Hematopoietic multipotent progenitor cell treated with erythropoietin and hydrocortisone succinate and interleukin-3 and kit ligand, for 17 days (in vitro differentiated cells): ENCODE measurements around the gene OR2T3.
"Not testable (repeated sequence)": the region's sequence is repeated elsewhere in the genome, so short reads cannot be mapped to it uniquely, and the experiment has no call there.

ENCODE experiments used
- DNase-seq: peaks from one replicate; pipeline ENCODE4 v3.0.0-alpha.2; 2015; ENCODE audit warnings: low spot score

Gene OR2T3, protein sequence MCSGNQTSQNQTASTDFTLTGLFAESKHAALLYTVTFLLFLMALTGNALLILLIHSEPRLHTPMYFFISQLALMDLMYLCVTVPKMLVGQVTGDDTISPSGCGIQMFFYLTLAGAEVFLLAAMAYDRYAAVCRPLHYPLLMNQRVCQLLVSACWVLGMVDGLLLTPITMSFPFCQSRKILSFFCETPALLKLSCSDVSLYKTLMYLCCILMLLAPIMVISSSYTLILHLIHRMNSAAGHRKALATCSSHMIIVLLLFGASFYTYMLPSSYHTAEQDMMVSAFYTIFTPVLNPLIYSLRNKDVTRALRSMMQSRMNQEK

DNA sequence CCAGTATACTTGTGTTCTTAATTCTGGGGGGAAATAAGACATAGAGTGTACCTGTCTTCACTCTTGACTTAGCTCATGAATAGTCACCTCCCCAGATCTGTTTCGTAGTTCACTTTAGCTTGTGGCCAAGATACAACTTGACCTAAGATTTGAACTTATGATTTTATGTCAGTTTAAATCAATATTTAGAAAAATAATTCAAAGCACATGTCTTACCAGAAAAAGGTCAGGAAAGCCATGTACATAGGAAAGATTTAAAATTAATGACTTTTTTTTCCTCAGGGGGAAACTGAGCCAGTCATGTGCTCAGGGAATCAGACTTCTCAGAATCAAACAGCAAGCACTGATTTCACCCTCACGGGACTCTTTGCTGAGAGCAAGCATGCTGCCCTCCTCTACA, at the start of gene OR2T3:
OR2T3 (plus strand) TSS at position 301 of the 400 bp plus-strand sequence; CDS start at position 301, 0 bp downstream.
- not testable (repeated sequence) for DNase-seq

DNA sequence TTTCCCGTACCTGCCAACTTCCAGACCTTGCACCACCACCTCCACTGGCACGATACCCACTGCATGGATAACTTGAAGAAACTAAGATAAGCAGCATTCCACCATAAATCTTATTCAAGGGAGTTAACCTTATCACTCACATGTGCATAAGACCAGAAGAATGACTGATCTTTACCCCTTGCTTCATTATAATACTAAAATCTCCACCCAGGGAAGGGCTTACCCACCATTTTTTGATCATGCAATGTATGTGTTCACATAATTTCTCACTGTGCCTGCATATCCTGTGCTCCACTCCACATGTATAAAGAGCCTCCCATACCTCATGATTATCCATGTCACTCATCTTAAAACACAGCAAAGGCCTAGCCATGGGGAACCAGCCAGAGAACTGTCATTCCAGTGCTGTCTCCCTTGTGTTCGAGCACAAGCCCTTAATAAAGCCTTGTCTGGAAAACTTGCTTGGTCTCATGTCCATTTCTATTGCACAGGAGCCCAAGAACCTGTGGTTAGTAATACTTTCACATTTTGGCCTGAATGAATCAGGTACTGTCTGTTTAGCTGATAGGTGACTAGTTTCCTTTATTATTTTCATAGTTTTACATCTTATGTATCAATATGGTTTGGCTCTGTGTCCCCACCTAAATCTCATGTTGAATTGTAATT, 45.5 kb upstream of the OR2T3 start:
- DNase-seq = not testable (repeated sequence)

DNA sequence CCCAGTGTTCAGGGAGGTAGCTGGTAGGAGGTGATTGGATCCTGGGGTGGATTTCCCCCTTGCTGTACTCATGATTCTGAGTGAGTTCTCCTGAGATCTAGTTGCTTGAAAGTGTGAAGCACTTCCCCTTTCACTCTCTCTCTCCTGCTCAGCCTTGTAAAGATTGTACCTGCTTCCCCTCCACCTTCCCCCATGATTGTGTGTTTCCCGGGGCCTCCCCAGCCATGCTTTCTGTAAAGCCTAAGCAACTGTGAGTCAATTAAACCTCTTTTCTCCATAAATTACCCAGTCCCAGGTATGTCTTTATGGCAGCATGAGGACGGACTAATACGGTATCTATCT, 45.0 kb upstream of the OR2T3 start:
- DNase-seq = not testable (repeated sequence)

DNA sequence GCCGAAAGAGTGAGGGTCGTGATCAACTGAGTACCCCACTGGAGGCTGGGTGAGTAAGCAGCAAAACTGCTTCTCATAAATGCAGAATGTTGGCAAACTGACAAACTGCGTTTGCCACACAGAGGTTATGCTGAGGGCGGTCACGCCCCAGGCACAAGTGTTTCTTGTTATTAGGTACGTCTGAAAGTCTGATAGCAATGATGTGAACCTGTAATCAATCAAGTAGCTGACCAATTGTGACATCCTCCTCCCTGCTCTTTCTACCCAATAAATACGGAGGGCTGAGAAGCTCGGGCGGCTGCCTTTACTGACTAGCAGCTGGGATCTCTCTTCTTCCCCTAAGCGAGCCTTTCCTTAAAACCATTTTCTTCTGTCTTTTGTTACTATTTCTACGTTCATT, 41.5 kb upstream of the OR2T3 start:
- DNase-seq = not testable (repeated sequence)

DNA sequence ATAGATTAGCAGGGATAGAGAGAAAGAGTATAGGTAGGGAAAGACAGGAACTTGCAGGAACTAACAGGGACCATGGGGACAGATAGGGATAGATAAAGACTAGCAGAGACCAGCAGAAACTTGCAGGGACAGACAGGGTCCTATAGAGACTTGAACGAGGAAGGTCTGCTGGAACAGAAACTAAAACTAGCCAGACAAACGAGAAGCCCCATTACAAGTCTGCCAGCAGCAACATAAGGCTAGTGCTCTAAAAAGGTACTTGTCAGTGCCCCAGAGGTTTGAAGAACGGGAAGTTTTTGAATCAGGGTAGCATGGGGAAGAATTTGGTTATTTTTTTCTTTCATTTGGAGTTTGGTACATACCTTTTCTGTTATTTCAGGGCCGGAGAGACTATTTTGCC, 41.0 kb upstream of the OR2T3 start:
- DNase-seq = not testable (repeated sequence)

DNA sequence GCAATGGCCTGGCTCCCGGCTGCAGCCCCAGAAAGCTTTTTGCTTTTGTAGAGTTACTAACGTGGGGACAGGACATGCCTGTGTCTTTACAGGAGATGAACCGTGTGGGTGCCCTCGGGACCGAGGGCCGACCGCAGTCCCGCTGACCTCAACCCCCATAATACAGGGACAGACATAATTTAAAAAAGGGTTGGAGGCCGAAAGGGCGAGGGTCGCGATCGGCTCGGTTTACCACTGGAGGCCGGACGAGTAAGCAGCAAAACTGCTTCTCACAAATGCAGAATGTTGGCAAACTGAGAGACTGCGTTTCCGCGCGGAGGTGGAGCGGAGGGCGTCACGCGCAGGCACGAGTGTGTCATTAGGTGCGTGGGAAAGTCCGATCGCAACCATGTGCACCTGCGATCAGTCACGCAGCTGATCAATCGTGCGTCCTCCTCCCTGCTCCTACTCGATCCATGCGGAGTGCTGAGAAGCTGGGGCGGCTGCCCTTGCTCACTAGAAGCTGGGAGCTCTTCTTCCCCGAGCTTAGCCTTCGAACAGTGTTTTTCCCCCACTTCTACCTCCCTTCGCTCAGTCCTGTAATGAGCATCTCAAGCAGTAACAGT, 39.2 kb upstream of the OR2T3 start:
- DNase-seq = not testable (repeated sequence)

DNA sequence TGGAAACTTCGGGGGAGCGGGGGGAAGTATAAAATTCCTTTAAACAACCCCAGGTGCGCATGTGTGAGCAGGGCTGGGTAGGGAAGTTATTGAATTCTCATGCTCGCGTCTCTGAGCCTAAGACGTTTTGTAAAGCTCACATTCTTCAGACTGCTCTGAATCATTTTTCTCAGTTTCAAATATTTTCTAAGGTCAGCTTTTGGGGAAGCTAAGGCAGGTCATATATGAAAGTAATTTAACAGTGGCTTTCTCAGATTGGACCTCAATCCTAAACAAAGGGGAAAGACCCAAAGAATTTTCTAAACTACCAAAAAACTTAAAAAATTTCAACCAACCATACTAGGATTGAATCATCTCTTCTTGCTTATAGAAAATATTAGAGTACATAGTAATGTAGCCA, 38.2 kb upstream of the OR2T3 start:
- not testable (repeated sequence) for DNase-seq

DNA sequence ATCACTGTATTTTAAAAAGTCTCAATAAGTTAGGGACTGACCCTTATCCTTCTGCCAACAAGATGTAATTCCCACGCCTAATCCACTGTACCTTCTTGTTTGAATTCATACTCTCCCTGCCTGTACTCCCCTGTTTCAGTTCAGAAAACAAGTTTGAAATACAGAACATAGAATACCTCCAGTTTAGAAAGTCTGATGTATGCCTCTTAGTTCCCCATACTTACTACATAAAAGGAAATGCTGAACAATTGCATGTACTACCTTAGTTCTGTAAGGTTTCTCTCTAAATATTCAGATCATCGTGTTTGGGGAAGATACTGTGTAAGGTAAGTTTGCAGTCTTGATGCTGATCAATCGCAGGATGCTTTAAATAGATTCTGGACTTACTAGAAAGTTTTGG, 36.8 kb upstream of the OR2T3 start:
- not testable (repeated sequence) for DNase-seq

DNA sequence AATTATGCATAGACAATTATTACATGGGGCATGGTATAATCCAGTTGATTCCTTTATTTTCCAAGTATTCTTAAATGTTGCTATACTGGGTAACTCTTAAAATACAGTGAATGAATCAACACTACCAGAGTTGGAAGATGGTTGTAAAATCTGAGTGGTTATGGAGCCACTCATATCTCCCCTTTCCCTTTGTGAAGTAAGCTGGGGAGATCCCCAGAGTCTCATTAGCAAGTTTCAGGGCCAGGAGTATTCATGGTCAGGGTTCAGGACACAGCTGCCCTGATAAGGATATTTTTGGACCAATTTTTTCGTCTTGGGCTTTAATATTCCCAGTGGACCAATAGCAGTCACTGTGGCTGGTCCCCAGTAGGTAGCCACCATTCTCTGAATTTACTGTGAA, 34.5 kb upstream of the OR2T3 start:
- not testable (repeated sequence) for DNase-seq

DNA sequence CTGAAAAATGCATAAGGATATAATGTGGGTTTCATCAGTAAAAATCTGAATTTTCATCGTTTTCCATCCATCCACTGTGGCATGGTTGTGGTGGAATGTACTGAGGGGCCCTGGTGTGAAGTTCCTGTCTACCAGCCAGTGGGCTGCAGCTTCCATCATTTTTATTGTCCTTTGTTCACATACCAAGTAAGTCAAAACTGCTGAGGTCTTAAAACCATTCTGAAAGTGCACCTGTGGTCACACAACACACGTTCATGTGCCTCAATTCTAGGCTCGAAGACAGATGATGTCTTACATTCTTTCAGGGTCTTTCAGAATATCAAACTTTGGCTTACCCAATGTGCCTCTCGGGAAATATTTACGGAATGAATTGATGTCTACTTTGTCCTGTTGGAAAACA, 33.9 kb upstream of the OR2T3 start:
- DNase-seq = not testable (repeated sequence)

DNA sequence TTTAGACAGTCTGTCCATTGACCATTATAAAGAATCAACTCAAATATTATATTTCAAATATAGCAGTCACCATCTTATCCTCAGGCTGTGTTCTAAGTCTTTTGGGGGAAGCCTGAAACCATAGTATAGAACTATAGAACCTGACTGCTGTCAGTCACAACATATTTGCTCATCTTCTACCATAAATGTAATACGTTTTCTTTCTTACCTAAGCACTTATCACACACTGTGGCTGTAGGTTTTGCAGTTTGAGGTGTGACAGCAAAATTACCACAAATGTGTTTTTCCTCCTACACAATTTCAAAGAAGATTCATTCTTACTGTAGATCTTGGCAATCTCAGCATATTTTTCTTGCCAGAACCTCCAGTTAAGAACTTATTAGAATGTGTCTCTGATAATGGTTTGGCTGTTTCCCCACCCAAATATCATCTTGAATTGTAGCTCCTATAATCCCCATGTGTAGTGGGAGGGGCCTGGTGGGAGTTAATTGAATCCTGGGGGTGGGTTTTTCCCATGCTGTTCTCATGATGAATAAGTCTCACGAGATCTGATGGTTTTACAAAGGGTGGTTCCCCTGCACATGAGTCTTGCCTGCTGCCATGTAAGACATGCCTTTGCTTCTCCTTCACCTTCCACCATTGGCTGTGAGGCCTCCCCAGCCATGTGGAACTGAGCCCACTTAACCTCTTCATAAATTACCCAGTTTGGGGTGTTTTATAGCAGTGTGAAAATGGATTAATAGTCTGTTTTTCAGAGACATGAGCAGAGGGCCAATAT, 30.5 kb upstream of the OR2T3 start:
- DNase-seq = not testable (repeated sequence)

DNA sequence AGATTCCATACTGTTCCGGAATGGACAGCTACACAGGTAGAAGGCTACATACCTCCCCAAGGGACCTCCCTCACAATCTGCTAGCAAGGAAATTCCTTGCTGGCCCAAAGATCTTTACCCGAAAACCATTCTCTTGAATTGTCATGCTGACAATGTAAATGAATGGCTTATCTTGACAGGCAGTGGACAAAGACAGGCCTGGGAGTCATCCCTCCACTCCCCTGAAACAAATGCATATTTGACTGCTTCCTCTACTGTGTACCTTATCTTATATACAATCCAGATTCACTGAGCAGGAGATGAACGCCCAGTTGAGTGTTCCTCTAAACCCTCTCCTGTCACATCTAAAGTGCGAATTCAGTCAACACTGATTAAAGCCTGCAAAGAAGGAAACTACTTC, 28.5 kb upstream of the OR2T3 start:
- not testable (repeated sequence) for DNase-seq

DNA sequence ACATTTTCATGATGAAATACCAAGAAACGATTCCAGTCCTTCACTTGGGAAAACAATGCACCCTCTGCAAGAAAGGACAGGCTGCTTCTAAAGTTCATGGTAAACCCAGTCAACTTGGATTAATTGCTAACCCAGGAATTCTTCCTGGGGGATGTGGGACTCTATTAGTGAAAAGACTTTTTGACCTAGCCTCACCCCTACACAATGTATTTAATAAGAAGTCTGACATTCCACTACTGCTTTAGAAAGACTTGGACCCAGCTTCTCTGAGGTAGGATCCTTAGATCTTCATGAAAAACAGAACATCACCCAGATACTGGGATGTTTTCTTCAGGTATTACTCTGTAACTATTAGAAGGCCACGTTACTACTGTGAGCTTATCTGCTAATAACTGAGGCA, 27.8 kb upstream of the OR2T3 start, which contains the start of gene OR2T2:
OR2T2 (plus strand) TSS at position 239 of the 400 bp plus-strand sequence. CDS start 7,161 bp downstream, outside the sequence.
- DNase-seq = not testable (repeated sequence)

DNA sequence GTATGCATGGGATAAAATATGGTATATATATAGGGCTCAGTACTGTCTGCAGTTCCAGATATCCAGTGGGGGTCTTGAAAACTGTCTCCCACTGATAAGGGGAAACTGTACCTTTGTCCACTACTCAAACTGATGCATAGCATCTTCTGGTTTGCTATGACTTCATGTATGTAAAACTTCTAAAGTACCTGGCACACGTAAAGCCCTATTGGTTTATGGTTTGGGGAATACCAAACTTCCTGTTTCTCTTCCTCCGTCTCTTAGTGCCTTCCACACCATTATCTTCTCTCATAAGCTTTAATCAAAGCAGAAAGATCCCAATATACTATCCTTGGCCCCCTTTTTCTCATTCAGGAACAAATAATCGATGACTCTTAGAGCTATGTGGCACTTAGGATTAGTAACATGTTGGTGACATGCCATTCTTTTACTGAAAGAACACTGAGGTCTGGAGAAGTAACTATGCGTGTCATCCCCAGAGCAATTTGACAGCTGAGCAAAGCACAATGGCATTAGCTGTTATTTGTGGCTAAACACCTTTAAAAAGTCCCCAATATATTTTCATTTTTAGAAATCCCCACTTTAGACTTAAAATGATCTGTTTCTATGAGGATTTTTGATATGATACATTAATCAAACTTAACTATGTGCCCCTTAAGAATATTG, 24.6 kb upstream of the OR2T3 start:
- not testable (repeated sequence) for DNase-seq

DNA sequence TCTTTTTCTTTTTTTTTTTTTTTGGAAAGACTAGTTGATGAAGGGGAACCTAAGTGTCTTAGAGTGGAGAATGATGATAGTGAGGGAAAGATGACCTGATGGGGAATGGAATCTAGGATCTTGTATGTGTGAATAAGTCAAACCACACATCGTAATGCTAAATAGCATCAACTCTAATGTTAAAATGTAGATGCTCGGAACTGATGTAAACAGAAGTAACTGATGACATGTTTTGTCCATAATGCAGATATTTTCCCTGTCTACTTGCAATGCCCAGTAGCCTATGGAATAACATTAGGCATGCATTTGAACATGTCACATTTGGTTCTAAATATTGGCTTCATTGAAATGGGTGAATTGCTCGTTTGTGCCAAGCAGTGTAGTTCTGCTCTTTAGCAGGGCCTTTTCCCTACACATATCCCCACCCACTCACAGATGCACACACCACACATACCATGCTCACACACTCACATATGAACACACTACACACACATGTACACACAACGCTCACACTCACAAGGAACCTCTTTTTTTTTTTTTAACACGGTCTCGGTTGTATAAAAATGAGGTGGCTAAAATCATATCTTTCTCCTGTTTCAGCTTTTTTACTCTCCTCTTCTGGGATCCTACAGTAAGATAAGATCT, 23.2 kb upstream of the OR2T3 start:
- not testable (repeated sequence) for DNase-seq

DNA sequence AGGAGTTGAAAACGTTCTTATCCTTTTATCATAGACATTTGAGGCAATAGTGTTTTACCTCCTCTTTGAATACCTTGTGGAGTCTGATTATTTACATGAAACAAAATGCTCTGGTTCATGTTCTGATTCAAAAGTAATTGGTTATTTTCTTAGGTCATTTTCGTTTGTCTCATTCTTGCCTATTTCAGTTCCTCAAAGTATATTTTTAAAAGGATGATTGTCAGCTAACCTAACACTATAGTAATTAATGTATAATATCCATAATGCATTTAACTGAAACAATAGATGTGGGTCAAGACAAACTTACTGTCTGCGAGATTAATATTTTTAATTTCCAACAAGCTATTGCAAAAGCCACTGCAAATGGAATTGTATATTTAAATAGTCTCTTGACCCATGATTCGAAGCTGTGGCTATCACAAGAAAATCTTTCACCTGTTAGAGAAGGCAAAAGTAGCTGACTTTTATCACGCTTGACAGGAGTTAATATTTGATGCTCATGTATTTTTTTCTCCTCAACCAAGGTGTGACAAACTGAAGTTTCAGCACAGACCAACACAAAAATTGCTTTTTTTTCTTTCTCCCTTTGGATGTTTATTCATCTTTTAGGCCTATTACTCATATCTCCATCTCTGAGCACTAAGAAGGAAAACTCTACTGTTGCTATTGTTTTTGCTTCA, 22.5 kb upstream of the OR2T3 start:
- not testable (repeated sequence) for DNase-seq

DNA sequence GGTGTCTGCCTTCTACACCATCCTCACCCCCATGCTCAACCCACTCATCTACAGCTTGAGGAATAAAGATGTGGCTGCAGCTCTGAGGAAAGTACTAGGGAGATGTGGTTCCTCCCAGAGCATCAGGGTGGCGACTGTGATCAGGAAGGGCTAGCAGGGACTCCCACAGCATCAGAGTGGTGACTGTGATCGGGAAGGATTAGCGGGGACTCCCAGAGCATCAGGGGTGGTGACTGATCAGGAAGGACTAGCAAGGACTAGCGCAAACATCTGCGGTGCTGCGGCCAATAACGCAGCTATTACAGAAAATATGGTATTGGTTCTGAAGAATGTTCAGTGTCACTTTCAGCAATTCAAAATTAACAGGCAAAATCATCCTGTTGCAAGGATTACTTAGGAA, 19.5 kb upstream of the OR2T3 start:
- DNase-seq = not testable (repeated sequence)

DNA sequence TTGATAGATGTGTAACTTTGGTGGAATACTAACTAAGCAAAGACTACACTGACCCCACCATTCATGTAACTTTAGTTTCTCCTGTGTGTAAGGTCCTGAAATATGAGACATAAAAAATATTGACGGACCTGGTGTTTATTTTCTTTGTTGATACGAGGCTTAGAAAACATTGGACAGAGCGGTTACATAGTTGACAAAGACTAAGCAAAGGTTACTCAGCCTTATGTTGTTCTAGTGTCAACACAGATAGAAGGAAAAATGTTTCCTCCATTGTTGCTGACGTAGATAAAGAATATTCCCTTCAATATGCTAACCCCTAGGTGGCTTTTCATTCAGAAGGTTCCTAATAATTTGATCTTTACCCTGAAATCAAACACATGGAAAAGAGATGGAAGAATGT, 18.1 kb upstream of the OR2T3 start:
- not testable (repeated sequence) for DNase-seq

DNA sequence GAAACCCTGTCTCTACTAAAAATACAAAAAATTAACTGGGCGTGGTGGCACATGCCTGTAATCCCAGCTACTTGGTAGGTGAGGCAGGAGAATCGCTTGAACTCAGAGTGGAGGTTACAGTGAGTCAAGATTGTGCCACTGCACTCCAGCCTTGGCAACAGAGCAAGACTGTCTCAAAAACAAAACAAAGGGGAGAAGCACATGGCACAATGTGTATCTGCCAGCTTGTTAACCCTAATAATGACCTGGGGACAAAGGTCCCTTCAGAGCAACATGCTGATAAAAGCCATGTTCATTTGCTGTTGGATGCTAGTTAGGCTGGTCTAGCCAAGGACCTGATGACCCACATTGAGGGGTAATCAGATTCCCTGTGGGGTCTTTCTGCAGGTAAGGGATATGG, 16.5 kb upstream of the OR2T3 start:
- DNase-seq = not testable (repeated sequence)

DNA sequence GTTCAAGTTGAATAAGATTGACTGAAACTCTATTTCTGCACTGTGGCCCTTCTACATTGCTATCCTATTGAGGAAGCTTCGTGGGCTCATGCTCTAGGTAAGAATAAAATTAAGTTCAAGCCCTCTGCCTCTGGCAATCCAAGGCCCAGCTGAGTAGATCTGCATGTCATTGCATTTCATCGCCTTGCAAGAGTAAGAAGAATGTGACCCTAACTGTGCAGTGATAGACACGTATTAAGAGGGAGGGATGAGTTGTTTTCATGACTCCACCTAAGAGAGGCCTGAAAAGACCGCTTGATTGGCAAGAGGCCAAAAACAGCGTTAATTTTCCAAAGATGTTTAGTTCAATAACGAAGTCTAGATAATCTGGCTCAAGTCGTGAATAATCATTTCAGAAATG, 14.0 kb upstream of the OR2T3 start:
- DNase-seq = not testable (repeated sequence)

DNA sequence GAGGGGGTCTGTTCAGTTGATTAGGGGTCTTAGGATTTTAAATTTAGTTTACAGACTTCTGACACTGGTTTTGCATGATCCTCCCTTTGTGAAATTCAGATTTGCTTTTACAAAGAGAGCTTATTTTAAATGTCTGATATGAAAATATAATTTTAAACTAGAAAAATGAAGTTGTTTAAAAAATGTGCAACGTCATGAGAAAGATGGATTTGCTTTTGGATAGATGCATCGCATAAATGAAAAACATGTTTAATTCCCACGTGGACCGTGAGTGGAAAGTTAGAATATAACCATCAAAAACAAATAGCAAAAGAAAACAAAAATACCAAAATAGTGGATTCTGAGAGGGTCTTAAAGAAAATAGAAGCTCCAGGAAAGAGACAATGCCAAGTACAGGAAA, 2.0 kb upstream of the OR2T3 start:
- DNase-seq = no peak
